OCI-LY3 (cell line): ENCODE measurements around the gene SFSWAP.

Experiments
- H2AFZ ChIP-seq: fragments of 200-600, 300-600 bp; shearing (Covaris generic); 2 replicates; pipeline ENCODE4 v1.6.0; 2014; ENCODE audit warnings: antibody characterized with exemption, low read depth, low read length
- H3K27ac ChIP-seq: fragments of 200-600, 300-600 bp; sonication (generic); 2 replicates; pipeline ENCODE4 v1.5.1; 2014; ENCODE audit warnings: mild to moderate bottlenecking, low read length, moderate library complexity, mixed read lengths
- H3K27me3 ChIP-seq: fragments of 200-600, 300-600 bp; sonication (generic); 2 replicates; pipeline ENCODE4 v1.6.1; 2014; ENCODE audit warnings: low read depth, low read length, mixed read lengths
- H3K36me3 ChIP-seq: fragments of 200-600, 300-600 bp; sonication (generic); replicated peaks from 2 replicates; pipeline ENCODE3; 2014; ENCODE audit warnings: low read depth, low read length, mixed read lengths
- H3K4me1 ChIP-seq: fragments of 300-600, 200-600 bp; sonication (generic); 2 replicates; pipeline ENCODE4 v1.6.1; 2014; ENCODE audit warnings: low read length, mixed read lengths
- H3K4me2 ChIP-seq: fragments of 200-600, 300-600 bp; sonication (generic); 2 replicates; pipeline ENCODE4 v1.6.1; 2014; ENCODE audit warnings: low read length, mixed read lengths
- H3K4me3 ChIP-seq: fragments of 300-600, 200-600 bp; sonication (generic); 2 replicates; pipeline ENCODE4 v1.5.1; 2014; ENCODE audit warnings: antibody characterized with exemption, mild to moderate bottlenecking, low read length, moderate library complexity
- H3K79me2 ChIP-seq: fragments of 300-600, 200-600 bp; shearing (Covaris generic); 2 replicates; pipeline ENCODE4 v1.6.1; 2014; ENCODE audit warnings: mild to moderate bottlenecking, low read length, mixed read lengths
- H3K9ac ChIP-seq: fragments of 300-600, 200-600 bp; shearing (Covaris generic); 2 replicates; pipeline ENCODE4 v1.6.0; 2014; ENCODE audit warnings: mild to moderate bottlenecking, low read length, moderate library complexity
- H3K9me3 ChIP-seq: fragments of 200-600, 300-600 bp; shearing (Covaris generic); 2 replicates; pipeline ENCODE4 v1.6.1; 2014; ENCODE audit warnings: low read length, mixed read lengths; ENCODE audit not compliant: insufficient read depth
- H4K20me1 ChIP-seq: fragments of 200-600, 300-600 bp; sonication (generic); 2 replicates; pipeline ENCODE4 v1.6.1; 2016; ENCODE audit warnings: low read length, mixed read lengths; ENCODE audit not compliant: insufficient read depth
- EZH2phosphoT487 ChIP-seq: fragments of 200-600 bp; shearing (Covaris generic); IDR thresholded peaks from 2 replicates; pipeline ENCODE4 v1.6.1; 2018; ENCODE audit warnings: antibody characterized with exemption, mixed run types, low read depth
- TF ChIP-seq, protein P1 (sequence below): fragments of 200-600, 300-600 bp; sonication (generic); IDR thresholded peaks from 2 replicates; pipeline ENCODE4 v1.5.1; 2014; ENCODE audit warnings: antibody characterized with exemption, low read length, low read depth

SFSWAP gene

DNA sequence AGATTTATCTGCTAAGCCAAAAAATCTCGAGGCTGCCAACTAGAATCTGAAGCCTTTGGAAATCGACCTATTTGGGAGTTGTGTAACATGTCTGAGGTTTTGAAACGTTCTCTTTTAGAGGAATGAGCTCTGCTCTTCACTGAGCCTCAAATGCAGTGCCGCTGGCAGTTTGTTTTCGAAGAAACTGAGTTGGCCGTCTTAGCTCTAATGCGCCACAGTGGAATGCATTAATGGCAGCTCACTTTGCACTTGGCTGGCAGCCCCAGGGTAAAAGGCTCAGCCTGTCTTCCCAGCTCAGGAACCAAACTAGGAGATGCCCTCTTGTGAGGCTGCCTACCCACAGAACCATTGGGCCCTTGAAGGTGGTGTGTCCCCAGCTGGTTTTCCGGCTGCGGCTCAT is 53.8 kb downstream of the SFSWAP start:
- Histone ChIP-seq H3K79me2 (peaks cover 6% of the 10 kb centered on the region; the same call in 1 of the 2 replicates), H3K4me1 (peaks cover 5% of the 10 kb centered on the region; the same call in 1 of the 2 replicates), H3K27me3 (no peaks in the 10 kb centered on the region), H2AFZ (no peak overlapping the region), H3K27ac (no peak overlapping the region), H3K36me3 (peaks cover 60% of the 10 kb centered on the region), H3K9ac (no peak overlapping the region), H3K4me2 (no peak overlapping the region), H3K4me3 (no peak overlapping the region), H3K9me3 (no peaks in the 10 kb centered on the region), H4K20me1 (no peaks in the 10 kb centered on the region)
- no peak for TF ChIP-seq EZH2phosphoT487
- TF ChIP-seq, protein P1, sequence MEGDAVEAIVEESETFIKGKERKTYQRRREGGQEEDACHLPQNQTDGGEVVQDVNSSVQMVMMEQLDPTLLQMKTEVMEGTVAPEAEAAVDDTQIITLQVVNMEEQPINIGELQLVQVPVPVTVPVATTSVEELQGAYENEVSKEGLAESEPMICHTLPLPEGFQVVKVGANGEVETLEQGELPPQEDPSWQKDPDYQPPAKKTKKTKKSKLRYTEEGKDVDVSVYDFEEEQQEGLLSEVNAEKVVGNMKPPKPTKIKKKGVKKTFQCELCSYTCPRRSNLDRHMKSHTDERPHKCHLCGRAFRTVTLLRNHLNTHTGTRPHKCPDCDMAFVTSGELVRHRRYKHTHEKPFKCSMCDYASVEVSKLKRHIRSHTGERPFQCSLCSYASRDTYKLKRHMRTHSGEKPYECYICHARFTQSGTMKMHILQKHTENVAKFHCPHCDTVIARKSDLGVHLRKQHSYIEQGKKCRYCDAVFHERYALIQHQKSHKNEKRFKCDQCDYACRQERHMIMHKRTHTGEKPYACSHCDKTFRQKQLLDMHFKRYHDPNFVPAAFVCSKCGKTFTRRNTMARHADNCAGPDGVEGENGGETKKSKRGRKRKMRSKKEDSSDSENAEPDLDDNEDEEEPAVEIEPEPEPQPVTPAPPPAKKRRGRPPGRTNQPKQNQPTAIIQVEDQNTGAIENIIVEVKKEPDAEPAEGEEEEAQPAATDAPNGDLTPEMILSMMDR: no peak

- Histone ChIP-seq H3K36me3 (peaks cover 55% of the 10 kb centered on the region), H3K4me1 (peaks cover 4% of the 10 kb centered on the region; the same call in 1 of the 2 replicates)
Measured at GRCh38 chr12:131765961-131766360, 55.1 kb downstream of the SFSWAP start.

GRCh38 chr12:131766382-131767107 is 55.7 kb downstream of the SFSWAP start:
- no peaks in the 10 kb centered on the region for H3K4me1 ChIP-seq
- TF ChIP-seq EZH2phosphoT487: no peak
- TF ChIP-seq, protein P1: no peak
- H3K27me3 ChIP-seq: no peaks in the 10 kb centered on the region
- H3K9me3 ChIP-seq: no peaks in the 10 kb centered on the region
- H2AFZ ChIP-seq: no peak overlapping the region
- H4K20me1 ChIP-seq: no peaks in the 10 kb centered on the region
- H3K4me3 ChIP-seq: no peak overlapping the region
- no peak overlapping the region for H3K9ac ChIP-seq
- no peak overlapping the region for H3K4me2 ChIP-seq
- H3K79me2 ChIP-seq: peaks cover 2% of the 10 kb centered on the region; the same call in 1 of the 2 replicates
- H3K27ac ChIP-seq: no peak overlapping the region
- H3K36me3 ChIP-seq: peaks cover 52% of the 10 kb centered on the region

More at GRCh38 chr12:131765961-131766360, 55.1 kb downstream of the SFSWAP start:
- H3K4me3 ChIP-seq: no peak overlapping the region
- peaks cover 6% of the 10 kb centered on the region; the same call in 1 of the 2 replicates for H3K79me2 ChIP-seq
- no peak overlapping the region for H2AFZ ChIP-seq
- no peaks in the 10 kb centered on the region for H3K9me3 ChIP-seq
- H3K27me3 ChIP-seq: no peaks in the 10 kb centered on the region
- no peak overlapping the region for H3K27ac ChIP-seq
- H3K9ac ChIP-seq: no peak overlapping the region
- TF ChIP-seq, protein P1: no peak
- TF ChIP-seq EZH2phosphoT487: no peak
- H4K20me1 ChIP-seq: no peaks in the 10 kb centered on the region
- no peak overlapping the region for H3K4me2 ChIP-seq

DNA sequence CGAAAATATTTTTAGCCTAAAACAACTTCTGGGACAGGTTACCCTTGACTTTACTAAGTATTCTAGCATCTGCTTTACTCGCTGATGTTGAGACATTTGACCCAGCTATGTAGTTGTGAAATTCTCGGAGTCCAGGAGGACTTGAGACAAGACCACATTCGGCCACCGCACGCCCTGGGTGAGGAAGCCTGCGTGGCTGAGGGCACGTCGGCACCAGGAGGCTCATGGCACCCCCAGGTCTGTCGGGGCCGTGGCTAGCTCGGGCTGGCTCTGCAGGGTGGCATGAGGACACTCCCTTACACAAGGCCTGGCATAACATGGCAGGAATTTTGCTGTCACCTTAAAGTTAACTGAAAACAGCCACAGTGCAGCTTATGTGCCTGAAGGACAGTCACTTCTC is 59.2 kb downstream of the SFSWAP start:
- Histone ChIP-seq H3K9ac (no peak overlapping the region), H3K79me2 (no peaks in the 10 kb centered on the region), H3K4me3 (no peak overlapping the region), H3K36me3 (peaks cover 43% of the 10 kb centered on the region), H3K4me2 (no peak overlapping the region), H2AFZ (no peak overlapping the region), H4K20me1 (peaks cover 5% of the 10 kb centered on the region), H3K4me1 (peaks cover 28% of the 10 kb centered on the region), H3K27me3 (no peaks in the 10 kb centered on the region), H3K27ac (no peak overlapping the region), H3K9me3 (no peaks in the 10 kb centered on the region)
- TF ChIP-seq, protein P1: no peak
